GM12878 (cell line): ENCODE data around the gene PLOD3. TPM values are rescaled to one million over a fixed set of nuclear protein-coding genes. Genes with fewer than 3 reads are reported as not detected.

Experiments
- ATAC-seq: fragments of 200-7000 bp; cut with Tn5 transposase; 3 replicates; pipeline ENCODE4 v1.9.1; 2020; ENCODE audit warnings: mild to moderate bottlenecking, moderate library complexity
- BruUV-seq: library from RNA; stranded (reverse); fragments of 400-500 nt; replicated peaks from 2 replicates; lab custom pipeline; 2021; lab: Mats Ljungman, UMichigan
- CTCF ChIA-PET: fragments of 300-600 bp; sonication (Branson Sonifier 250); formaldehyde crosslinking; extraction: SDS; loops from one replicate; lab custom pipeline; 2021; ENCODE audit warnings: inconsistent platforms; lab: Yijun Ruan, JAX
- POLR2A ChIA-PET: fragments of 350-600 bp; formaldehyde crosslinking; extraction: SDS; loops from one replicate; lab custom pipeline; 2021; ENCODE audit warnings: inconsistent platforms; lab: Charles Lee
- RAD21 ChIA-PET: fragments of 300-600 bp; sonication (Branson Sonifier 250); formaldehyde crosslinking; loops from one replicate; lab custom pipeline; 2023; ENCODE audit warnings: antibody characterized with exemption; ENCODE audit not compliant: unreplicated experiment; lab: Charles Lee
- SMC1A ChIA-PET: fragments of 300-600 bp; sonication (Branson Sonifier 250); formaldehyde crosslinking; loops from one replicate; lab custom pipeline; 2023; ENCODE audit not compliant: unreplicated experiment, uncharacterized antibody; lab: Charles Lee
- DNase-seq: peaks from one replicate; pipeline ENCODE4 v3.0.0-alpha.2; 2011; ENCODE audit warnings: low read depth, low spot score
- FAIRE-seq: peaks from 3 replicates; lab custom pipeline; 2011; peaks lifted over from hg19 to GRCh38; lab: Jason Lieb, UNC
- H2AFZ ChIP-seq: 2 replicates; pipeline ENCODE4 v1.6.0; 2011; ENCODE audit warnings: low read depth, low read length, control low read depth; ENCODE audit not compliant: control insufficient read depth
- H3K27ac ChIP-seq: 2 replicates; pipeline ENCODE4 v1.5.1; 2011; ENCODE audit warnings: control low read depth; ENCODE audit not compliant: control insufficient read depth, insufficient read depth
- H3K27me3 ChIP-seq, 2 experiments: replicated peaks in 1 of 2; 2 replicates each; pipeline versions ENCODE4 v1.6.0 to v1.6.1; 2011; ENCODE audit warnings: low read length in 1 of 2; ENCODE audit not compliant: control insufficient read depth in 2 of 2, insufficient read depth in 2 of 2
- H3K36me3 ChIP-seq, 2 experiments: 2 replicates each; pipeline ENCODE4 v1.5.1; 2011; ENCODE audit warnings: low read length in 1 of 2; ENCODE audit not compliant: control insufficient read depth in 2 of 2, insufficient read depth in 2 of 2
- H3K4me1 ChIP-seq: 2 replicates; pipeline ENCODE4 v1.6.1; 2011; ENCODE audit warnings: mild to moderate bottlenecking, low read length, moderate library complexity, mixed read lengths; ENCODE audit not compliant: control insufficient read depth, insufficient read depth
- H3K4me2 ChIP-seq: 2 replicates; pipeline ENCODE4 v1.6.0; 2011; ENCODE audit warnings: control low read depth; ENCODE audit not compliant: control insufficient read depth, insufficient read depth
- H3K4me3 ChIP-seq: fragments of 200-600 bp; sonication (generic); 2 replicates; pipeline ENCODE4 v1.5.1; 2016
- H3K79me2 ChIP-seq: 2 replicates; pipeline ENCODE4 v1.6.0; 2011; ENCODE audit warnings: low read length; ENCODE audit not compliant: control insufficient read depth, insufficient read depth
- H3K9ac ChIP-seq: 2 replicates; pipeline ENCODE4 v1.8.0; 2011; ENCODE audit warnings: low read length, control low read depth, mixed read lengths; ENCODE audit not compliant: control insufficient read depth, insufficient read depth
- H3K9me3 ChIP-seq: replicated peaks from 3 replicates; pipeline ENCODE4 v1.5.1; 2011; ENCODE audit warnings: mild to moderate bottlenecking, low read length; ENCODE audit not compliant: control insufficient read depth, insufficient read depth
- H4K20me1 ChIP-seq: 2 replicates; pipeline ENCODE4 v1.6.0; 2011; ENCODE audit not compliant: control insufficient read depth, insufficient read depth
- BHLHE40 ChIP-seq, 2 experiments: fragments of 450-650 bp in 1 of 2; IDR thresholded peaks; 2 replicates each; pipeline ENCODE4 v1.6.1; 2011 to 2017; ENCODE audit warnings: low read depth in 2 of 2, borderline replicate concordance in 1 of 2, improper control_type of control experiment in 1 of 2, low read length in 1 of 2, mild to moderate bottlenecking in 1 of 2
- CBX5 ChIP-seq: sonication (generic); IDR thresholded peaks from 2 replicates; pipeline ENCODE4 v1.6.1; 2016; ENCODE audit warnings: low read depth, moderate library complexity, mild to moderate bottlenecking, inconsistent platforms
- EGR1 ChIP-seq, 2 experiments: IDR thresholded peaks; 1 replicate in 1 of 2; 2 replicates in 1 of 2; pipeline ENCODE4 v1.6.1; 2011 to 2012; ENCODE audit warnings: low read depth in 2 of 2, low read length in 2 of 2, borderline replicate concordance in 1 of 2, mild to moderate bottlenecking in 1 of 2, moderate library complexity in 1 of 2
- ELK1 ChIP-seq: IDR thresholded peaks from 2 replicates; pipeline ENCODE4 v1.6.1; 2012; ENCODE audit warnings: low read depth, low read length, improper control_type of control experiment
- KLF5 ChIP-seq: fragments of 450-650 bp; IDR thresholded peaks from 2 replicates; pipeline ENCODE4 v1.6.1; 2014; ENCODE audit warnings: mild to moderate bottlenecking; ENCODE audit not compliant: partially characterized antibody
- POU2F2 ChIP-seq: IDR thresholded peaks from 3 replicates; pipeline ENCODE4 v1.6.1; 2011; ENCODE audit warnings: low read depth, mild to moderate bottlenecking, low read length, borderline replicate concordance
- SRF ChIP-seq, 2 experiments: IDR thresholded peaks; 2 replicates each; pipeline ENCODE4 v1.6.1; 2011; ENCODE audit warnings: low read depth in 2 of 2, low read length in 2 of 2, mild to moderate bottlenecking in 1 of 2, moderate library complexity in 1 of 2
- TCF3 ChIP-seq: IDR thresholded peaks from 2 replicates; pipeline ENCODE4 v1.6.1; 2012; ENCODE audit warnings: low read depth, mild to moderate bottlenecking, low read length, borderline replicate concordance; ENCODE audit not compliant: insufficient read depth
- ZNF24 ChIP-seq: fragments of 450-650 bp; IDR thresholded peaks from 2 replicates; pipeline ENCODE4 v1.6.1; 2017; ENCODE audit warnings: antibody characterized with exemption, mild to moderate bottlenecking
- WGBS: methylation state at CpG from one replicate; pipeline ENCODE4 v1.1.6; 2016; ENCODE audit warnings: low lambda C conversion rate; ENCODE audit not compliant: insufficient replicate concordance, insufficient coverage; ENCODE audit errors: missing lambda C conversion rate; 5-methylcytosine and 5-hydroxymethylcytosine counted together
- in situ Hi-C: fragments of 300-500 bp; cut with MboI; formaldehyde crosslinking; loops from 9 replicates; pipeline ENCODE4 v1.14.3; 2018; ENCODE audit warnings: mixed read lengths
- intact Hi-C: fragments of 100-400 bp; cut with micrococcal nuclease; formaldehyde crosslinking; loops from one replicate; pipeline ENCODE4 v1.14.2; 2022; ENCODE audit not compliant: unreplicated experiment
- polyA plus RNA-seq, 11 experiments: library from polyadenylated mRNA; depleted of rRNA in 4 of 11; unstranded in 6 of 11; stranded (reverse) in 5 of 11; fragments of >200 nt; fragmentation: Nextera tagmentation in 4 of 11; fragmentation: Illumina TruSeq in 1 of 11; extraction: Ambion mirVana in 4 of 11; extraction: Trizol in 1 of 11; gene quantifications; 1 replicate in 1 of 11; 2 replicates in 10 of 11; pipeline versions ENCODE4 v1.2.1 to v1.2.3, GENCODE V29; 2011 to 2016; ENCODE audit warnings: inconsistent platforms in 2 of 11, missing spikeins in 2 of 11, low read depth in 1 of 11
- total RNA-seq, 4 experiments: library from RNA; depleted of rRNA in 3 of 4; stranded (reverse); fragments of >200 nt in 3 of 4; fragmentation: Illumina TruSeq in 1 of 4; extraction: Trizol in 1 of 4; gene quantifications; 2 replicates each; pipeline versions ENCODE4 v1.2.1 to v1.2.3, GENCODE V29; 2013 to 2021

PLOD3 gene
- total and polyA plus RNA-seq, 10 of the 15 experiments (the other 5 are each of a cell fraction or from before 2014, with no cell fraction given), result 0.53 to 27.8 (median 15.1) TPM

GRCh38 chr7:101167645-101168411 is 49.6 kb downstream of the PLOD3 start (continued):
- TF ChIP-seq EGR1 (IDR thresholded peaks at IDR 0.05; ENCODE audit: borderline replicate concordance in 1 of 2, low read depth in 2 of 2, low read length in 2 of 2) (no peak), POU2F2 (no peak), SRF (IDR thresholded peaks at IDR 0.05; ENCODE audit: low read depth in 2 of 2, low read length in 2 of 2) (no peak), ELK1 (no peak), KLF5 (no peak), CBX5 (no peak), ZNF24 (no peak)

- intact Hi-C loops, result no loop called here
Observed at GRCh38 chr7:101166909-101167644, 50.3 kb downstream of the PLOD3 start.

More at GRCh38 chr7:101166909-101167644, 50.3 kb downstream of the PLOD3 start:
- ChIA-PET POLR2A (no interaction called here), CTCF (interaction anchor here (1.0 to 6.1 kb wide), 2 partner anchors 10 to 26 kb away, joined by 4 to 80 read pairs; no protein-coding TSS in a partner anchor), SMC1A (no interaction called here)
- no TSS peak for BruUV-seq
- Histone ChIP-seq H3K27me3 (peaks cover 30 to 36% of the 10 kb centered on the region in 2 experiments), H3K9me3 (no peaks in the 10 kb centered on the region; the same call in 2 of the 3 replicates), H3K36me3 (no peaks in the 10 kb centered on the region), H3K27ac (no peak overlapping the region), H3K79me2 (no peaks in the 10 kb centered on the region), H2AFZ (no peak overlapping the region), H3K4me1 (peaks cover 11% of the 10 kb centered on the region), H3K4me2 (no peak overlapping the region), H3K9ac (no peak overlapping the region), H4K20me1 (no peaks in the 10 kb centered on the region)
- ATAC-seq (no peak), FAIRE-seq (no peak)
- WGBS, result 0% methylated on average over 12 of the region's 19 CpGs
- in situ Hi-C loops, result no loop called here
- TF ChIP-seq BHLHE40 (IDR thresholded peaks at IDR 0.05; ENCODE audit: borderline replicate concordance in 1 of 2, low read depth in 2 of 2, low read length in 1 of 2) (peak in 1 of 2 experiments; percentile 34; a peak in 1 of 4 replicates), TCF3 (no peak)
- TF ChIP-seq, all 136 proteins: peak for 1
- no peak overlapping the region for H3K4me3 ChIP-seq
- RAD21 ChIA-PET, result interaction anchor here (2.5 kb wide), 1 partner anchor 24 kb away, joined by 32 read pairs; no protein-coding TSS in a partner anchor
- no peak for DNase-seq
